CD4-positive, alpha-beta T cell treated with Interleukin-6 at 100 ng/mL for 8 hours (primary cell): Measurements from ENCODE around the gene SMYD2.
A peak's percentile ranks its signal among the peaks of the same experiment; 100 is the strongest.
"Not testable (repeated sequence)": the region's sequence is repeated elsewhere in the genome, so short reads cannot be mapped to it uniquely, and the experiment has no call there.

Source experiments
- DNase-seq: peaks from one replicate; pipeline ENCODE4 v3.0.0-alpha.2; 2020; ENCODE audit warnings: mixed read lengths, low spot score

Gene SMYD2

GRCh38 chr1:214271995-214272731, 8.8 kb upstream of the SMYD2 start:
- no peak for DNase-seq

GRCh38 chr1:214272964-214273533, 7.9 kb upstream of the SMYD2 start:
- no peak for DNase-seq

DNA sequence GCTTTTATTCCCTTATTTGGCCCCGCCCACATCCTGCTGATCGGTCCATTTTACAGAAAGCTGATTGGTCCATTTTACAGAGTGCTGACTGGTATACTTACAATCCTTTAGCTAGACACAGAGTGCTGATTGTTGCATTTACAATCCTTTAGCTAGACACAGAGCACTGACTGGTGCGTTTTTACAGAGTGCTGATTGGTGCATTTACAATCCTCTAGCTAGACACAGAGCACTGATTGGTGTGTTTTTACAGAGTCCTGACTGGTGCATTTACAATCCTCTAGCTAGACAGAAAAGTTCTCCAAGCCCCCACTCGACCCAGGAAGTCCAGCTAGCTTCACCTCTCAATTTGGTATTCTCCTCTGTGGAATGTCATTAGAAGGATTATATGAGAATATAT, 5.3 kb upstream of the SMYD2 start:
- not testable (repeated sequence) for DNase-seq

DNA sequence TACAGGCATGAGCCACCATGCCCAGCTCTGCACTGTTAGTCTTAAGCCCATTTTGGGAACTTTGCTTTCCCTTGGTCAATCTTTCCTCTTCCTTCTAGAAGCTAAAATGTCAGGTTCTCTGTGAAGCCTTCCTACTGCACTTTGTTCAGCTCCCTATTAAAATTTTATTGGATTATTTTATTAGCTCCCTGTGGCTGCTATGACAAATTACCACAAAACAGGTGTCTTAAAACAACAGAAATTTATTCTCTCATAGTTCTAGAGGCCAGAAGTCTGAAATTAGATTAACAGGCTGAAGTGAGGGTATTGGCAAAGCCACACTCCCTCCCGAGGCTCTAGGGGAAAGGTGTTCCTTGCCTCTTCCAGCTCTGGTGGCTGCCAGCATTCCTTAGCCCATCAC, 4.2 kb upstream of the SMYD2 start:
- no peak for DNase-seq

- DNase-seq = no peak
Observed at GRCh38 chr1:214277704-214278635, 3.0 kb upstream of the SMYD2 start.

- DNase-seq = peak; percentile 9
Observed at GRCh38 chr1:214280386-214281020, 456 bp upstream of the SMYD2 start.

- DNase-seq = no peak
Observed at GRCh38 chr1:214281720-214282629, 1.0 kb downstream of the SMYD2 start.

GRCh38 chr1:214282630-214283242, 1.8 kb downstream of the SMYD2 start:
- no peak for DNase-seq

GRCh38 chr1:214285610-214286440, 4.9 kb downstream of the SMYD2 start:
- no peak for DNase-seq

DNA sequence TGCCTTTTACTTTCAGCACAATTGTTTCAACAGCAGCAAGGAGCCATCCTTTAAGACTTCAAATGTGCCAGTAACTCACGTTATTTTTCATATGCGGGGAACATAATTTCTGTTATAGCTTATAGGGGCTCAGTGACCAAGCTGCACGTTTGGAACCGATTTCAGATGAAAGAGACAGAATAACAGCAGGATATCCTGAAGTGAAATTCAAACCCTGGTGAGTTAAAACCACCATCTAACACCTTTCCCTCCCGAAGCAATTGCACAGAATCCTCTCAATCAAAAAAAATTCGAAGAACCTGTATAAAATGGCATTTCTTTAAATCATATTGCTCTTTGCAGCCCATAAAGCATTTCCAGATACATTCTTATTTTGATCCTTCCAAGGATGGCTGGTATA, 6.9 kb downstream of the SMYD2 start:
- no peak for DNase-seq

DNA sequence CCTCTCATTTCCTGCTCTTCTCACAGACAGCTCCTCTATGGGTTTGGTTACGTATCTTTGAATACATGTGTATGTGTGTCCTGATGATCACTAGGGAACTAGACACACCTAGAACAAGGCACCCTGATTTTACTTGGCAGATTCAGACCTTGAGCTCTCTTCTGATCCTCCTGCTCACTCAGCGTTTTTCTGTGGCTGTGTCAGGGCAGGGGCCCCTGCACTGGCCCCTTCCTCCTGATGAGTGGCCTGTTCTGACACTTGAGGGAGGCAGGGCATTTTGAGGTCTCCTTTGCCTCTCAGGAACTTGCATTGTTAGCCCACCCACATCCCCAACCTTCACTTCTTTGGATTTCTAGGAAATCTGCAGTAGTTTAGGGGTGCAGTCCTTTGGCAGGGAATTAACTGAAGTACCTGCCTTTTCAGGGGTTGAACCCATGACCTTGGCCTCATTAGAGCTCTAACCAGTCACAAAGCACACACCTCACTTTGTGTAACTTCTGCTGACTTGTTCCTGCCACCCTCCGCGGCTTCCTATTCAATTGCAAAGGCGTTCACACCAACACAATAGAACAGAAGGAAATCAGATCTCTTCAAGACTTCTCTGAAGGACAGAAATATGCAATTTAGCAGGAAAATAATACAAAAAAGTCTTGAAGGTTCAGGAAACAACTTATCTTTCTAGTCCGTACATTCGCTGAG, 8.8 kb downstream of the SMYD2 start:
- no peak for DNase-seq

DNA sequence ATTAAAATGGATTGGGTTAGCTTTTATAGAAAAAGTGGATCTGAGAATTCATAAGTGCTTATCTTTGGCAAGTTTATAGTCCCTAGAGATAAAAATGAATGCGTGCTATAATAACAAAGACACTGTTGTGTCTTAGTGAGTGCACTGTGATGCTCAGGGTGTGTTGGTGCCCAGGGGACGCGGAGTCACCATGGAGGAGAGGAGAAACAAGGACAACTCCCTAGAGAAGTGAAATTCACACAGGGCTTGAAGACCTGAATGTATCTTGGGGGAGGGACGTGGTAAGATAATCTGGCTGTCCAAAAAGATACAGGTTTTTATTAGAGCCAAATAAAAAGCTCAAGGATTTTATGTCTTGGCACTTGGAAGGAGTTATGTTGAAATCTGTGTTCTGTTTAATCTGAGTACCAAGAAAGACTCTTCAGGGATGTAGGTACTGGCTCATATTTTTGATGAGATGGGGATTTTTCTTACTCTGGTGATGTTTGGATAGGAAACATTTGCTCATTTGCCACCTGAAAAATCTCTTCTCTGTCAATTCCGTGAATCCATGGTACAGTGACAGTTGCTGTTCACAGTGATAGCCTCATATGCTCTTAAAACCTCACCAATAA, 9.6 kb downstream of the SMYD2 start:
- no peak for DNase-seq

DNA sequence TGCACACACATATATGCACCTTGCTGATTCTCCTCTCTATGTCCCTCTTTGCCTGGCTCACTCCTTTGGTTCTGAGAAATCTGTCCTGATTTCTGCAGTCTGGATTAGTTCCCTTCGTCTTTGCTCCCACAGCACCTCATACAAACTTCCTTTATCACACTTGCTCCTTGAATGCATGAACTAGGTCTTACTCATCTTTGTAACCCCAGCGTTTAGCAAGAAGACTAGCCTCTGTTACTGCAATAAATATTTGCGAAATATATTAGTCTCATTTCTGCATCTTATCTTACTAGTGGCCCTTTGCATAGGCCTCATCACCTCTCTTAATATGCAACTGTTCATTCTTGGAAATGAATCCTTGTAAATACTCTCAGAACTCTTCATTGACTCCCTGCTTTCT, 11.4 kb downstream of the SMYD2 start:
- no peak for DNase-seq

DNA sequence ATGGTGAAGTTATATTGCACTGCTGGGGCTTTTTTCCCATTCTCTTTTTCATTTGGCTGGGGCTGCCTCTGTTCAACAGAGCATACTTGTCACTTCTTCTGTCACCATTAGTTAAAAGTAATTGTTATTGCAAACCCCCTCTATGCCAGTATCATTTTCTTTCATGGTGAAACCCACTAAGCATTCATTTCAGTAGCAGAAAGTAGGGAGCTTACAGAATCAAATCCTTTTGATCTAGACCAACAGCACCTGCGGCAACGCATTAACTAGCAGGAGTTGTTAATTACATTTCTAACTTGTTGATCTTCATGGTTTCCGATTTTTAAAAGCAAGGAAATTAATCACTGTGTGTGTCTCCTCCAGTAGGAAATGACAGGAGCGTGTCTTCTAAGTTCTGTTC, 15.0 kb downstream of the SMYD2 start:
- no peak for DNase-seq

- DNase-seq = no peak
Observed at GRCh38 chr1:214296860-214297745, 16.1 kb downstream of the SMYD2 start.

GRCh38 chr1:214300149-214300780, 19.3 kb downstream of the SMYD2 start:
- DNase-seq = no peak

GRCh38 chr1:214301526-214301925, 20.6 kb downstream of the SMYD2 start:
- no peak for DNase-seq
